ENCODE data around the gene ATP5ME.

- TF ChIP-seq CTCF (IDR thresholded peaks at IDR 0.05; ENCODE audit: borderline replicate concordance, extremely low read depth, low read length, poor library complexity, severe bottlenecking) = no peak
- TF ChIP-seq EZH2 (IDR thresholded peaks at IDR 0.05; ENCODE audit: borderline replicate concordance, low read depth, low read length, severe bottlenecking) = no peak
These were observed 6.0 kb upstream of the ATP5ME start for GRCh38 chr4:680091-680490.

Data from DND-41 (cell line).